ENCODE results near the gene FNIP1.

Gene FNIP1

GRCh38 chr5:131685516-131686171, 111.2 kb downstream of the FNIP1 start:
- Histone ChIP-seq H3K4me2 (ENCODE audit: low read depth, low read length, poor library complexity, severe bottlenecking) (no peak overlapping the region), H3K4me3 (ENCODE audit: low read length, poor library complexity, severe bottlenecking) (no peak overlapping the region), H4K20me1 (ENCODE audit: insufficient read depth, low read length, poor library complexity, severe bottlenecking) (no peaks in the 10 kb centered on the region), H2AFZ (ENCODE audit: low read length) (no peak overlapping the region), H3K9ac (ENCODE audit: low read depth, low read length, poor library complexity, severe bottlenecking) (no peak overlapping the region), H3K9me2 (replicated peaks; ENCODE audit: low read depth, low read length) (no peaks in the 10 kb centered on the region), H3K36me3 (ENCODE audit: insufficient read depth, low read length) (peaks cover 21% of the 10 kb centered on the region; the same call in 1 of the 2 replicates), H3F3A (ENCODE audit: low read depth) (no peaks in the 10 kb centered on the region), H3K4me1 (ENCODE audit: insufficient read depth, low read length, poor library complexity, severe bottlenecking) (no peaks in the 10 kb centered on the region), H3K27me3 (ENCODE audit: insufficient read depth, low read length, poor library complexity, severe bottlenecking) (no peaks in the 10 kb centered on the region), H3K9me3 (ENCODE audit: insufficient read depth, low read depth, low read length) (no peaks in the 10 kb centered on the region), H3K79me2 (ENCODE audit: insufficient read depth, low read length) (no peaks in the 10 kb centered on the region)
- TF ChIP-seq, protein P1, sequence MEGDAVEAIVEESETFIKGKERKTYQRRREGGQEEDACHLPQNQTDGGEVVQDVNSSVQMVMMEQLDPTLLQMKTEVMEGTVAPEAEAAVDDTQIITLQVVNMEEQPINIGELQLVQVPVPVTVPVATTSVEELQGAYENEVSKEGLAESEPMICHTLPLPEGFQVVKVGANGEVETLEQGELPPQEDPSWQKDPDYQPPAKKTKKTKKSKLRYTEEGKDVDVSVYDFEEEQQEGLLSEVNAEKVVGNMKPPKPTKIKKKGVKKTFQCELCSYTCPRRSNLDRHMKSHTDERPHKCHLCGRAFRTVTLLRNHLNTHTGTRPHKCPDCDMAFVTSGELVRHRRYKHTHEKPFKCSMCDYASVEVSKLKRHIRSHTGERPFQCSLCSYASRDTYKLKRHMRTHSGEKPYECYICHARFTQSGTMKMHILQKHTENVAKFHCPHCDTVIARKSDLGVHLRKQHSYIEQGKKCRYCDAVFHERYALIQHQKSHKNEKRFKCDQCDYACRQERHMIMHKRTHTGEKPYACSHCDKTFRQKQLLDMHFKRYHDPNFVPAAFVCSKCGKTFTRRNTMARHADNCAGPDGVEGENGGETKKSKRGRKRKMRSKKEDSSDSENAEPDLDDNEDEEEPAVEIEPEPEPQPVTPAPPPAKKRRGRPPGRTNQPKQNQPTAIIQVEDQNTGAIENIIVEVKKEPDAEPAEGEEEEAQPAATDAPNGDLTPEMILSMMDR (conservative IDR thresholded peaks at IDR 0.05; ENCODE audit: low read length): no peak
- no peak for TF ChIP-seq EZH2phosphoT487 (IDR thresholded peaks at IDR 0.05; ENCODE audit: borderline replicate concordance)

DNA sequence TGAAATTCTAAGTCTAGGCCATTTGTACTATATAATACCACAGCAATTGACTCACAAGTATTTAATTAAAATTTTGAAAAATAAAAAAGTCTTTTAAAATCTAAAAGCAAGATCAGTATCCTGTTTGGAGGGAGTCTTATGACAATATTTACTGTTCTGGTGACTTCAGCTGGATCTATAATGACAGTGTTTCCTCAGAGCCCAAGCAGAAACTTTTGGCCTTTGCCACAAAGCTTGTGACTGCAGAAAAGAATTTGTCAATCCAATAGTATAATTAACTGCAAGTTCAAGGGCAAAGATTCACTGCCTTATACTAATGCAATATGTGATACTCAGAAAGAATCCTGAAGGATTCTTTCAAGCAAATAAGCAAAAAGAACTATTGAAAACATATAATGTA, 112.2 kb downstream of the FNIP1 start:
- H3K9ac ChIP-seq (ENCODE audit: low read depth, low read length, poor library complexity, severe bottlenecking): no peak overlapping the region

DNA sequence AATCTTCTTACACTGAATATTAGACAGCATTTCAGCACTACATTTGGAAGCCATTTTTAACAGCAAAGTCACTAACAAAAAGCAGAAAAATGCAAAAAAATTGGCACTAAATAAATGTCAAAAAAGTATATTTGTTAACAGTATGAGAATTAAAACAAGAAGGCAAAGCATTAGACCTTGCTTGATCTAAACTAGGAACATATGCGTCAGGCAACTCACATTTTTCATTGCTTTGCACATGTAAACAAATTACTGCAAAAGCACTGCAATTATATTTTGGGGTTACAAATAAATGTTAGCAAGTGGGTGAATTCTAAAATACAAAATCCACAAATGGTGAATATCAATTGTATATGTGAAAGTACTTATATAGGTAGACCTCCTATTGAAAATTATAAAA, 112.8 kb downstream of the FNIP1 start:
- Histone ChIP-seq H2AFZ (ENCODE audit: low read length) (no peak overlapping the region), H3K4me1 (ENCODE audit: insufficient read depth, low read length, poor library complexity, severe bottlenecking) (no peaks in the 10 kb centered on the region), H3K79me2 (ENCODE audit: insufficient read depth, low read length) (no peaks in the 10 kb centered on the region), H3K36me3 (ENCODE audit: insufficient read depth, low read length) (peaks cover 10% of the 10 kb centered on the region; the same call in 1 of the 2 replicates), H3K9me2 (replicated peaks; ENCODE audit: low read depth, low read length) (no peaks in the 10 kb centered on the region), H3K9ac (ENCODE audit: low read depth, low read length, poor library complexity, severe bottlenecking) (no peak overlapping the region), H4K20me1 (ENCODE audit: insufficient read depth, low read length, poor library complexity, severe bottlenecking) (no peaks in the 10 kb centered on the region), H3K27me3 (ENCODE audit: insufficient read depth, low read length, poor library complexity, severe bottlenecking) (no peaks in the 10 kb centered on the region), H3K4me3 (ENCODE audit: low read length, poor library complexity, severe bottlenecking) (no peak overlapping the region), H3K9me3 (ENCODE audit: insufficient read depth, low read depth, low read length) (no peaks in the 10 kb centered on the region), H3F3A (ENCODE audit: low read depth) (no peaks in the 10 kb centered on the region), H3K4me2 (ENCODE audit: low read depth, low read length, poor library complexity, severe bottlenecking) (no peak overlapping the region)
- TF ChIP-seq, protein P1 (conservative IDR thresholded peaks at IDR 0.05; ENCODE audit: low read length): no peak
- TF ChIP-seq EZH2phosphoT487 (IDR thresholded peaks at IDR 0.05; ENCODE audit: borderline replicate concordance): no peak

More for the DNA sequence above, 112.2 kb downstream of the FNIP1 start:
- TF ChIP-seq, protein P1 (conservative IDR thresholded peaks at IDR 0.05; ENCODE audit: low read length): no peak
- no peak for TF ChIP-seq EZH2phosphoT487 (IDR thresholded peaks at IDR 0.05; ENCODE audit: borderline replicate concordance)
- H2AFZ ChIP-seq (ENCODE audit: low read length): no peak overlapping the region
- peaks cover 14% of the 10 kb centered on the region; the same call in 1 of the 2 replicates for H3K36me3 ChIP-seq (ENCODE audit: insufficient read depth, low read length)
- no peaks in the 10 kb centered on the region for H3K9me3 ChIP-seq (ENCODE audit: insufficient read depth, low read depth, low read length)
- H3K4me3 ChIP-seq (ENCODE audit: low read length, poor library complexity, severe bottlenecking): no peak overlapping the region
- no peaks in the 10 kb centered on the region for H3F3A ChIP-seq (ENCODE audit: low read depth)
- H3K79me2 ChIP-seq (ENCODE audit: insufficient read depth, low read length): no peaks in the 10 kb centered on the region
- H3K9me2 ChIP-seq (replicated peaks; ENCODE audit: low read depth, low read length): no peaks in the 10 kb centered on the region
- H4K20me1 ChIP-seq (ENCODE audit: insufficient read depth, low read length, poor library complexity, severe bottlenecking): no peaks in the 10 kb centered on the region
- no peak overlapping the region for H3K4me2 ChIP-seq (ENCODE audit: low read depth, low read length, poor library complexity, severe bottlenecking)
- H3K27me3 ChIP-seq (ENCODE audit: insufficient read depth, low read length, poor library complexity, severe bottlenecking): no peaks in the 10 kb centered on the region
- H3K4me1 ChIP-seq (ENCODE audit: insufficient read depth, low read length, poor library complexity, severe bottlenecking): no peaks in the 10 kb centered on the region

All from Loucy (cell line).